ENCODE measurements around the gene SLC6A15. TPM values are rescaled to one million over a fixed set of nuclear protein-coding genes. Genes with fewer than 3 reads are reported as not detected.

SLC6A15 gene
- total RNA-seq, 2 donors from 2014 or later: 0.45 TPM; not detected in 1

DNA sequence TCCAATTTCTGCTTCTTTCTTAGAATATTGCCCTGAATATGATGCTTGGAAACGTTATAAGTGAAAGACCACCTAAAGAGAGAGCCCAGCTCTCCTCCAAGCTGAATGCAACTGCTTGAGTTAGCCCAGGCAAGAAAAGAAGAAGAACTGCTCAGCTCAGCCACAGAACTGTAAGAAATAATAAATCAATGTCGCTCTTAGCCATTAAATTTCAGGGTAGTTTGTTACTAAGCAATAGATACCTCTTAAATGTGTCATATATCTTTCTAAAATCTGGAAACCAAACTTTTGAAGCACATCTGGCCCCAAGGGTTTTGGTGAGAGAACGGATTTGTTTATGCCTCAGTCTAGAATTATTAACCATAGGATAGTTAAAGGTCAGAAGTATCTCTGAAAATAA is 50.4 kb downstream of the SLC6A15 start:
- intact Hi-C loops (cut with DNase I): no loop called here
- 33% methylated on average over 3 of the region's 3 CpGs for WGBS

DNA sequence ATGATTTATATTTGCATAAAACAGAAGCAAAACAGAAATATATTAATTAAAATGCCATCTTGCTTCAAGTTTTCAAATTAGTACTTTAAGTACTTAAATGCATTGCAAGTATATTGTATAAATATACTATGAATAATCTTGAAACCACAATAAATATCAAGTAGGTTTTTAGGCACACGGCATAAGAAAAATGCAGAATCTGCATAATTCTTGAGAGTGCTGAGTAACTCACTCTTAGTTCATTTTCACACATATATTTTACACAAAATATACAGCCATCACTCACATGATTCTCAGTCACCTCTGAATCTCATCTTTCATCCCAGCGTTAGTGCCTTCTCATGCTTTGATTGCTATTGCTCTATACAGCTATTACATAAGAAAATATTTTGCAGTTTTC is 51.9 kb downstream of the SLC6A15 start:
- Histone ChIP-seq H3K36me3 (no peaks in the 10 kb centered on the region), H3K27ac (no peak overlapping the region), H3K27me3 (replicated peaks; ENCODE audit: insufficient read depth) (no peaks in the 10 kb centered on the region), H3K4me3 (no peak overlapping the region), H3K4me1 (replicated peaks) (no peaks in the 10 kb centered on the region), H3K9me3 (no peaks in the 10 kb centered on the region)
- 84% methylated on average over 2 of the region's 2 CpGs for WGBS
- TF ChIP-seq POLR2AphosphoS5 (IDR thresholded peaks at IDR 0.05) (no peak), POLR2A (IDR thresholded peaks at IDR 0.05) (no peak)
- TF ChIP-seq, protein P1, sequence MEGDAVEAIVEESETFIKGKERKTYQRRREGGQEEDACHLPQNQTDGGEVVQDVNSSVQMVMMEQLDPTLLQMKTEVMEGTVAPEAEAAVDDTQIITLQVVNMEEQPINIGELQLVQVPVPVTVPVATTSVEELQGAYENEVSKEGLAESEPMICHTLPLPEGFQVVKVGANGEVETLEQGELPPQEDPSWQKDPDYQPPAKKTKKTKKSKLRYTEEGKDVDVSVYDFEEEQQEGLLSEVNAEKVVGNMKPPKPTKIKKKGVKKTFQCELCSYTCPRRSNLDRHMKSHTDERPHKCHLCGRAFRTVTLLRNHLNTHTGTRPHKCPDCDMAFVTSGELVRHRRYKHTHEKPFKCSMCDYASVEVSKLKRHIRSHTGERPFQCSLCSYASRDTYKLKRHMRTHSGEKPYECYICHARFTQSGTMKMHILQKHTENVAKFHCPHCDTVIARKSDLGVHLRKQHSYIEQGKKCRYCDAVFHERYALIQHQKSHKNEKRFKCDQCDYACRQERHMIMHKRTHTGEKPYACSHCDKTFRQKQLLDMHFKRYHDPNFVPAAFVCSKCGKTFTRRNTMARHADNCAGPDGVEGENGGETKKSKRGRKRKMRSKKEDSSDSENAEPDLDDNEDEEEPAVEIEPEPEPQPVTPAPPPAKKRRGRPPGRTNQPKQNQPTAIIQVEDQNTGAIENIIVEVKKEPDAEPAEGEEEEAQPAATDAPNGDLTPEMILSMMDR (IDR thresholded peaks at IDR 0.05): no peak
- DNase-seq (ENCODE audit: low spot score): no peak
- intact Hi-C loops (cut with DNase I): no loop called here

More for the DNA sequence above, 50.4 kb downstream of the SLC6A15 start:
- H3K27me3 ChIP-seq (replicated peaks; ENCODE audit: insufficient read depth): no peaks in the 10 kb centered on the region
- H3K36me3 ChIP-seq: no peaks in the 10 kb centered on the region
- no peak overlapping the region for H3K4me3 ChIP-seq
- DNase-seq (ENCODE audit: low spot score): no peak
- no peaks in the 10 kb centered on the region for H3K4me1 ChIP-seq (replicated peaks)
- no peak overlapping the region for H3K27ac ChIP-seq
- no peaks in the 10 kb centered on the region for H3K9me3 ChIP-seq
- TF ChIP-seq, protein P1 (IDR thresholded peaks at IDR 0.05): no peak
- TF ChIP-seq POLR2A (IDR thresholded peaks at IDR 0.05) (no peak), POLR2AphosphoS5 (IDR thresholded peaks at IDR 0.05) (no peak)

DNA sequence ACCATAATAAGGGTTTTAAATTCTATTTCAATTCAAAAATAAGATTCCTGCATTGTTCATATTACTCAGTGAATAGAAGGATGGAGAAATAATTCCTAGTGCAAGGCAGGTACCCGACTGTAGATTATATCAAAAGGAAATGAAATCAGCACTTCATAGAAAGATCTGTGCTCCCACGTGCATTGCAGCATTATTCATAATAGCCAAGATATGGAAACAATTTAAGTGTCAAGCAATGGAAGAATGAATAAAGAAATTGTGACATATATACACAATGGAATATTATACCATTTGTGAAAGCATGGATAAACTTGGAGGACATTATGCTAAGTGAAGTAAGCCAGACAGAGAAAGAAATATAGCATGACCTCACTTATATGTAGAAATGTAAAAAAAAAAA is 53.8 kb downstream of the SLC6A15 start:
- no peaks in the 10 kb centered on the region for H3K27me3 ChIP-seq (replicated peaks; ENCODE audit: insufficient read depth)
- intact Hi-C loops (cut with DNase I): no loop called here
- no peaks in the 10 kb centered on the region for H3K9me3 ChIP-seq
- WGBS: 78% methylated on average over 2 of the region's 2 CpGs
- TF ChIP-seq, protein P1 (IDR thresholded peaks at IDR 0.05): no peak
- TF ChIP-seq POLR2A (IDR thresholded peaks at IDR 0.05): no peak
- no peak for TF ChIP-seq POLR2AphosphoS5 (IDR thresholded peaks at IDR 0.05)
- H3K4me1 ChIP-seq (replicated peaks): no peaks in the 10 kb centered on the region
- no peak overlapping the region for H3K4me3 ChIP-seq
- H3K36me3 ChIP-seq: no peaks in the 10 kb centered on the region
- DNase-seq (ENCODE audit: low spot score): no peak
- no peak overlapping the region for H3K27ac ChIP-seq

DNA sequence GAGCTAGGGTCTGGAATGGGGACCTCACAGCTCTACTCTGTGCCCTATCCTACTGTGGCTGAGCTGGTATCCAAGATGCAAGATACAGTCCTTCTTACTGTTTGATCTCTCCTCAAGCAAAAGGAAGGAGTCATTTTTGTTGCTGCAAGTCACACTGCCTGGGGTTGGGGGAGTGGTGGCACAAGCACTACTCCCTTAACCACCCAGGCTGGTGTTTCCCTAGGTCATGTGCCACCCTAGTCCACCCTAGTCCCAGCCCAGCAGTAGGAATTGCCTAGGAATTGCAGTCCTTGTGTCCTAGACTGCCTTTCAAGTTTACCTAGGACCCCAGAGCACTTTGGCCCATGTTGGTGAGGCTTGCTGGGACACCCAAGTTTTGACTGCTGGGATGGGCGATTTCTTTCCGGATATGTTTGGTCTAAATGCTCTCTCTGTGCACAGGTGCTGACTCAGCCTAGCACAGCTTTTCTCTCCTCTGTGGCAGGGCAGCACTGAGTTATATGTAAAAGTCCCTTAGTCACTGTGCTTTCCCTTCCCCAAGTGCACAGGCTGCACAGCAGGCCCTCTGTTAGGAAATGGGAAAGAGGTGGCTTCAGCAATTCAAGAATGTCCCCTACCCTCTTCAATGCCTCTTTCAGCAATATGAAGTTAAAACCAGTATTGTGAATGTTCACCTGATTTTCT is 54.9 kb downstream of the SLC6A15 start:
- H3K4me1 ChIP-seq (replicated peaks): no peaks in the 10 kb centered on the region
- TF ChIP-seq, protein P1 (IDR thresholded peaks at IDR 0.05): no peak
- TF ChIP-seq POLR2A (IDR thresholded peaks at IDR 0.05) (no peak), POLR2AphosphoS5 (IDR thresholded peaks at IDR 0.05) (no peak)
- H3K36me3 ChIP-seq: no peaks in the 10 kb centered on the region
- H3K9me3 ChIP-seq: no peaks in the 10 kb centered on the region
- no peak overlapping the region for H3K4me3 ChIP-seq
- 92% methylated on average over 2 of the region's 2 CpGs for WGBS
- intact Hi-C loops (cut with DNase I): no loop called here
- DNase-seq (ENCODE audit: low spot score): no peak
- H3K27ac ChIP-seq: no peak overlapping the region
- no peaks in the 10 kb centered on the region for H3K27me3 ChIP-seq (replicated peaks; ENCODE audit: insufficient read depth)
